Measurements from ENCODE around the gene MYO9A.

Gene MYO9A

DNA sequence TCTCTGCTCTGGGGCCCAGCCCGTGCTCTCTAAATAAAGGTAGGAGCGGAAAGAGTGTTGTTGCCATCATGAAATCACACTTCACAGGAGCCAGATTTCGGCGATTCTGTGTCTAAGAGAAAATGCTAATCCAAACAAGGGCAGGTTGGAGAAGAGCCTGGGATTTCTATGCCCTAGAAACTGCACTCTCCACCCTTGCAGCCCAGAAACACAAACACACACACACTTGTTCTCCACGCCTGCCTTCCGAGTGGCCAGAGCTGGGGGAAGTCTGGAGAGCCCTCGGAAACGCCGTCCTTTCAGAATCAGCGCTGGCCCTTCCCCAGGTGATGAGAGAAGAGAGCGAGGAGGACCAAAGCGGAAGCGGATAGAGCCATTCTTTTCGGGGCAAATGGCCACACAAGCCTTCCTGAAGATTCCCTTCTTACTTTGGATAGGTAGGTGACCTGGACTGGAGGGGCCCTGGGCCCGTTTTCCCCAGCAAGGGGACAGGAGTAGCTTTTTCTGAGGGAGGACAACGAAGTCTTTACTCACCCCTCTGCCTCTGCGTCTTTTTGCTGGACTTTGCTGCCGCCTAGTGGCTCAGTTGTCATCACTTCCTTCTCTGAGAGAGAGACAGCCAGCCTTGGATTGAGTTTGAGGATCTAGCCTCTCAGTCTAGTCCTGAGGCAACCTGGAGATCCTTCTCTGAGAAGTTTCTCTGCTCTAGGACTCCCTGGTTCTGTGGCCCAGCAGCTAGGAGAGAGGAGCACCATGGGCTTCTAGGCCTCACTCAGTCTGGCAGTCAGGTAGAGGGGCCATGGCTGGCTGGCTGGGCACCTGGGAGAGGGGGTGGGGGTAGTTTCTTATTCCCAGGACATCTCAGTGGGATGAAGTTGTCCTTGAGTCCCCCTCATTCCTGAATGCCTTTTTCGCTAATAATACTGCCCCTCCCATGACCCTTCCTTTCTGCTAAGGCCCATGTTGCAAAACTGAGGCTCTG, 38.0 kb upstream of the MYO9A start:
- H3K27ac ChIP-seq (ENCODE audit: insufficient read depth, low read depth, low read length, poor library complexity, severe bottlenecking) = no peak overlapping the region
- H3K4me3 ChIP-seq (ENCODE audit: insufficient read depth, low read depth, low read length) = no peak overlapping the region
- no peaks in the 10 kb centered on the region for H3K36me3 ChIP-seq (ENCODE audit: control insufficient read depth, insufficient read depth, low read length)
- no peaks in the 10 kb centered on the region for H3K9me3 ChIP-seq (ENCODE audit: control insufficient read depth, low read length)
- no peaks in the 10 kb centered on the region for H3K27me3 ChIP-seq (ENCODE audit: control insufficient read depth, insufficient read depth, low read length, poor library complexity, severe bottlenecking)
- 52 to 56% methylated on average over 19 of the region's 19 CpGs for WGBS, 2 experiments
- H3K4me1 ChIP-seq (ENCODE audit: control insufficient read depth, insufficient read depth, low read length) = peaks cover 2% of the 10 kb centered on the region

DNA sequence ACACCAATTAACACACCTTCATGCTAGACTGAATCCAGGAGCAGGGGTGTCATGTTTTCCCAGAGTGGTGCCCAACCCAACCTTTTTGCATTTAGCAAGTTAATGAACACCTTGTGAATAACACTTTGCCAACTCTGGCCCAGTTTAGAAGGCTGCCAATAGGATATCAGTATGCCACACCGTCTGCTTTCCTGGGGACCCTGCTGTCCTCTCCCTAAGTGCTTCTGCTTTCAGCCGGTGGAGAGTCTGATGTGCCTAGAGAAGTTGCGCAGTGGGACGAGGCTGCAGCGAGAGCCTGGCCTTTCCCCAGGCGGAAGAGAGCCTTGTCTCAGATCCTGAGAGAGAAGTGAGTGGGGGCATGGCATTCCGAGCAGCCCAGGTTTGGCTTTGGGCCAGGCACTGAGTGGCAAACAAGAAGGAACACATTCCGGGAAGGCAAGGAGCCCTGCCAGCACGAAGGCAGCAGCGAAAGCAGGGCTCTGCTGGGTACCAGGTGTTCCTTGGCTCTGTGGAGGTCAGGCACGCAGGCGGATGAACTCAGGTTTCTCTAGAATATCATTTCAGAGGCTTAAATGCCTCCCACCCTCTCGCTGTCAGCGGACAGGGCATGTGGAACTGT, 37.2 kb upstream of the MYO9A start:
- WGBS, 2 experiments = 87 to 90% methylated on average over 14 of the region's 14 CpGs
- no peak overlapping the region for H3K27ac ChIP-seq (ENCODE audit: insufficient read depth, low read depth, low read length, poor library complexity, severe bottlenecking)
- H3K9me3 ChIP-seq (ENCODE audit: control insufficient read depth, low read length) = no peaks in the 10 kb centered on the region
- H3K27me3 ChIP-seq (ENCODE audit: control insufficient read depth, insufficient read depth, low read length, poor library complexity, severe bottlenecking) = no peaks in the 10 kb centered on the region
- no peaks in the 10 kb centered on the region for H3K36me3 ChIP-seq (ENCODE audit: control insufficient read depth, insufficient read depth, low read length)
- no peaks in the 10 kb centered on the region for H3K4me1 ChIP-seq (ENCODE audit: control insufficient read depth, insufficient read depth, low read length)
- H3K4me3 ChIP-seq (ENCODE audit: insufficient read depth, low read depth, low read length) = no peak overlapping the region

DNA sequence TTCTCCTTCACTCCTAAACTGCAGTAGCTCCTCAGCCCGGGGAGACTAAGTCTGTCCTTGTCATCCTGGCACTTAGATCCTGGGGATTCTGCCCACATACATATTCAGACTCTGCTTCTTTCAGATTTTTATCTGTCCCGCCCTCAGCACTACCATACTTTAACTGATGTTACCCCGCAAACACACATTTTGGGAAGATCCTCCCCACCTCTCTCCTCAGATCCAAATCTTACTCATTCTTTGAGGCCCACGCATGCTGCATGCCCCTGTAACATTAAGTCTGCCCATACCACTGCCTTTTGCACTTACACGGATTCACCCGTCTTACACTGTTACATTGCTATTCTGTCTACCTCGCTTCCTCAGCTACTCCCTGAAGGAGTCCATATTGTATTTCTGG, 36.4 kb upstream of the MYO9A start:
- Histone ChIP-seq H3K36me3 (ENCODE audit: control insufficient read depth, insufficient read depth, low read length) (no peaks in the 10 kb centered on the region), H3K4me1 (ENCODE audit: control insufficient read depth, insufficient read depth, low read length) (no peaks in the 10 kb centered on the region), H3K27me3 (ENCODE audit: control insufficient read depth, insufficient read depth, low read length, poor library complexity, severe bottlenecking) (no peaks in the 10 kb centered on the region), H3K27ac (ENCODE audit: insufficient read depth, low read depth, low read length, poor library complexity, severe bottlenecking) (no peak overlapping the region), H3K4me3 (ENCODE audit: insufficient read depth, low read depth, low read length) (no peak overlapping the region), H3K9me3 (ENCODE audit: control insufficient read depth, low read length) (no peaks in the 10 kb centered on the region)
- WGBS, 2 experiments = 90 to 97% methylated on average over 7 of the region's 7 CpGs

DNA sequence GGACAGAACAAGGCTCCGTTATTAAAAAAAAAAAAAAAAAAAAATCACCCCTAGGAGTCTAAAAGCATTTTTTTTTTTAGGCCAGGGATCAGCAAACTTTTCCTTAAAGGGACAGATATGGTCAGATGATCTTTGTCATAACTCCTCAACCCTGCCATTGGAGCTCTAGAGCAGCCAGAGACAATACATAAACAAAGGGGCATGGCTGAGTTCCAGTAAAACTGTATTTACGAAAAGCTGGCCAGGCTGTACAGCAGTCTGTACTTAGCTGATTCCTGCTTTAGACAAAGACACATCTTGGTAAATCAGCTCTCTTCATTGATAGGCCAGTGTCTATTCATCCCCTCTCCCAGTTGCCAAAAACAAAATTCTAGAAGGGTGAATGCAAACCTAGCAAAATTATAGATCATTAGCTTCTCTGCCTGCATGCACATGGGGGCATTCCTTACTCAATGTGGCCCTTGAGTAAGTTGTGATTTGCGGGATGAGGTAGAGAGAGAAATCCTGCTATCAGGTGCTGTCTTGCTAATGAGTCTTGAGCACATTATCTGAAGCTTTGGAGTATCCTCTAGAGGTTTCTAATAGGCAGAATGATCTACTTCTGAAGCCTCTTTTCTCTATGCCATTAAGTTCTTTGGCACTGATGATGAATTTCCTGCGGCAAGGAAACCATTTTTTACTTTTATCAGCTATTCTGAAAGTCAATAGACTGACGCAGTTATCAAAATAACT, 35.5 kb upstream of the MYO9A start:
- WGBS, 2 experiments = 93 to 95% methylated on average over 5 of the region's 5 CpGs

DNA sequence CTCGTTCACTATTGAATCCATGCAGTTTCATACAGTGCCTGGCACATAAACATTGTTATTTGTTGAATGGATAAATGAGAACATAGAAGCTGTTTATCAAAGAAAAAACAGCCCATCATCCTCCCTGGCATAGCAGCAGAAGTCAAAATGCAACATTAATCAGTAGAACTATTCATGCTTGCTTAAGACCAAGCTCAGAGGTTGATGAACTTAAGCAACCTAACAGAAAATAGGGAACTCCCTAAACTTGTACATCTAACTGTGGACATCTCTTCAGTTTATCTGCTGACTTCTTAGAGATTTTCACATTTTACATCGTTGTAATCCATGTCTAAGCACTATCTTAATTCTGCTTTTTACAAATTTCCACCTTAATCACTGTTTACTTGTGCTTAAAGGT, 29.5 kb upstream of the MYO9A start:
- Histone ChIP-seq H3K4me1 (ENCODE audit: control insufficient read depth, insufficient read depth, low read length) (no peaks in the 10 kb centered on the region), H3K36me3 (ENCODE audit: control insufficient read depth, insufficient read depth, low read length) (no peaks in the 10 kb centered on the region), H3K27me3 (ENCODE audit: control insufficient read depth, insufficient read depth, low read length, poor library complexity, severe bottlenecking) (no peaks in the 10 kb centered on the region), H3K4me3 (ENCODE audit: insufficient read depth, low read depth, low read length) (no peak overlapping the region), H3K27ac (ENCODE audit: insufficient read depth, low read depth, low read length, poor library complexity, severe bottlenecking) (no peak overlapping the region), H3K9me3 (ENCODE audit: control insufficient read depth, low read length) (no peaks in the 10 kb centered on the region)
- WGBS, 2 experiments = 81 to 90% methylated on average over 2 of the region's 2 CpGs

More for the DNA sequence above, 35.5 kb upstream of the MYO9A start:
- no peaks in the 10 kb centered on the region for H3K4me1 ChIP-seq (ENCODE audit: control insufficient read depth, insufficient read depth, low read length)
- no peaks in the 10 kb centered on the region for H3K36me3 ChIP-seq (ENCODE audit: control insufficient read depth, insufficient read depth, low read length)
- no peaks in the 10 kb centered on the region for H3K27me3 ChIP-seq (ENCODE audit: control insufficient read depth, insufficient read depth, low read length, poor library complexity, severe bottlenecking)
- no peaks in the 10 kb centered on the region for H3K9me3 ChIP-seq (ENCODE audit: control insufficient read depth, low read length)
- H3K4me3 ChIP-seq (ENCODE audit: insufficient read depth, low read depth, low read length) = no peak overlapping the region
- no peak overlapping the region for H3K27ac ChIP-seq (ENCODE audit: insufficient read depth, low read depth, low read length, poor library complexity, severe bottlenecking)

DNA sequence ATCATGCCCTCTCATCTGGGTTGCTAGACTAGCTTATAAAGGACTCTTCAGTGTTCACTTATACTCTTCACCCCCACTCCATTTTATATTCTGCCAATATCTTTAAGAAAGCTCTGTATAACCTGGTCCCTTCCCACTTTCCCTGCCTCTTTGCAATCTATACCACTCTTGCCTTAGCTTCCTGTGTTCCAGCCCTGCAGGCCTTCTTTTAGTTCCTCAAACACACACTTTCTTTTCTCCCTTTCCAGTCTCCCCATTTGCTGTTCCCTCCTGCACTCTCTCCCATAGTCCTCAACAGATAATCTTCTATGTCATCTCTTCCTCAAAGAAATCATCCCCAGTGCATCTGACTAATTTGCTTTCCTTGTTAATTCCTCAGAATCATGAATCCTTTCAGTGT, 29.0 kb upstream of the MYO9A start:
- H3K4me3 ChIP-seq (ENCODE audit: insufficient read depth, low read depth, low read length) = no peak overlapping the region
- no peaks in the 10 kb centered on the region for H3K36me3 ChIP-seq (ENCODE audit: control insufficient read depth, insufficient read depth, low read length)
- H3K27ac ChIP-seq (ENCODE audit: insufficient read depth, low read depth, low read length, poor library complexity, severe bottlenecking) = no peak overlapping the region
- no peaks in the 10 kb centered on the region for H3K27me3 ChIP-seq (ENCODE audit: control insufficient read depth, insufficient read depth, low read length, poor library complexity, severe bottlenecking)
- H3K4me1 ChIP-seq (ENCODE audit: control insufficient read depth, insufficient read depth, low read length) = no peaks in the 10 kb centered on the region
- no peaks in the 10 kb centered on the region for H3K9me3 ChIP-seq (ENCODE audit: control insufficient read depth, low read length)

DNA sequence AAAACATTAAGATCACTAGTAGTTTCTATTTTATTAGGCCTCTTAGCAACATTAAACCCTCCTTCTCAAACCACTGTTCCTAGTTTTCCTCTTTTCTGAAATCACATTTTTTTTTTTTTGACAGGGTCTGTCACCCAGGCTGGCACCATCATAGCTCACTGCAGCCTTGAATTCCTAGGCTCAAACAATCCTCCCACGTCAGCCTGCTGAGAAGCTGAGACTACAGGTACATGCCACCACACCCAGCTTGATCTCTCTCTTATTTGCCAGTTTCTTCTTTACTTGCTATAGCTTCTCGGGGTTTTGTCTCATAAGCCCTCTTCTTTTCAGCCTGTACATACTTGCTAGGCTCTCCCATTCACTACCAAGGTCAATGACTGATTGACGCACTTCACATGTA, 28.3 kb upstream of the MYO9A start:
- Histone ChIP-seq H3K27me3 (ENCODE audit: control insufficient read depth, insufficient read depth, low read length, poor library complexity, severe bottlenecking) (no peaks in the 10 kb centered on the region), H3K4me1 (ENCODE audit: control insufficient read depth, insufficient read depth, low read length) (no peaks in the 10 kb centered on the region), H3K4me3 (ENCODE audit: insufficient read depth, low read depth, low read length) (no peak overlapping the region), H3K36me3 (ENCODE audit: control insufficient read depth, insufficient read depth, low read length) (no peaks in the 10 kb centered on the region), H3K27ac (ENCODE audit: insufficient read depth, low read depth, low read length, poor library complexity, severe bottlenecking) (no peak overlapping the region), H3K9me3 (ENCODE audit: control insufficient read depth, low read length) (no peaks in the 10 kb centered on the region)
- 91 to 92% methylated on average over 3 of the region's 3 CpGs for WGBS, 2 experiments

DNA sequence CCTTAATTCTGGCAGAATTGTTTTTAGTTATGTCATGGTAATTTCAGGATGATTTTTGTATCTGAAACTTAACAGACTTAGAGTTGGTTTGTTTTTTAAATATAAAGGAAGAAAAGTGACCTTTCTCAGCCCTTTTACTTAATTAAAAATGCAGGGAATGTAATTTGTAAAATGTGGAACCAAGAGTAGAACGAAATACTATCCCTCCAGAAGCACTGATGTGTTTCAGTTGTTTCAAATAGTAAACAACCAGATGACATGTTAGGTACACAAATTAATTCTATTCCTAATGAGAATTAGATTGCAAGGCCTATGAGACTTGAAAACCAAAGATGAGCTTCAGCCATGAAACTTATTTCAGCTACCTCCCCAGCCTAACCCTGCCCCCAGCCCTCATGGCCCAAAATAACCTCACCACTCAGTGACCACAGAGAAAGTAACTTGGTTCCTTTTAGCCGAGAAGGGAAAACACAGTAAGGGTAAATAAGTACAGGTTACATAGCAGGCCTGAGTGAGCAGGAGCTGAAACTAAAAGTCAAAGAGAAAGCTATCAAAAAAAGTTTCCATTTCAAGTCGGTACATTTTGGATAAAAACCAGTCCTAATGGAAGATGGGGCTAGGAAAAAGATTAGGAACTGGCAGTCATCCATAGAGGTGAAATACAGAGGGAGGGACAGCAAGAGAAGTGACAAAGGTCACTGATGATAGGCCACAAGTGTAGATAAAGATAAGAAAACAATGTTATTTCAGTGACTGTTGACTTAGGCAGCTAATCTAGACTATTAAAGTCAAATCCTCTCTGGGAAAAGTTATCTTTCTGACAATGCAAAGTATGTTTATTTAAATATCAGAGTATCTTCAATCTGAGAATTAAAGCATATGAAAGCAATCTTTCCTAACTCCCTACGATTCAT, 23.5 kb upstream of the MYO9A start:
- no peaks in the 10 kb centered on the region for H3K27me3 ChIP-seq (ENCODE audit: control insufficient read depth, insufficient read depth, low read length, poor library complexity, severe bottlenecking)
- no peak overlapping the region for H3K4me3 ChIP-seq (ENCODE audit: insufficient read depth, low read depth, low read length)
- H3K9me3 ChIP-seq (ENCODE audit: control insufficient read depth, low read length) = no peaks in the 10 kb centered on the region
- 93 to 99% methylated on average over 2 to 3 of the region's 4 CpGs for WGBS, 2 experiments
- no peaks in the 10 kb centered on the region for H3K36me3 ChIP-seq (ENCODE audit: control insufficient read depth, insufficient read depth, low read length)
- no peaks in the 10 kb centered on the region for H3K4me1 ChIP-seq (ENCODE audit: control insufficient read depth, insufficient read depth, low read length)
- H3K27ac ChIP-seq (ENCODE audit: insufficient read depth, low read depth, low read length, poor library complexity, severe bottlenecking) = no peak overlapping the region

DNA sequence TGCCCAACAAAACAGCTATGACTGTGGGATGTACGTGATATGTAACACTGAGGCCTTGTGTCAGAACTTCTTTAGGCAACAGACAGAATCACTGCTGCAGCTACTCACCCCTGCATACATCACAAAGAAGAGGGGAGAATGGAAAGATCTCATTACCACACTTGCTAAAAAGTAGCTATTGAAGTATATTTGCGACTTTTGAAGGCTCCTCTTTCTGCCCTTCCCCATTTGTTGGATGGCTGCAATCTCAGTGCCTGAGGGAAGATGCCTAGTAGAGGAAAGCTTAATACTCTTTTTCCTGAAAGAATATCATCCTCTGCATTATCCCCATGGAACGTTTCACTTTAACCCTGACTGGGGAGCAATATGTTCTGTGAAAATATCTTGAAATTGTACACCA, 22.1 kb upstream of the MYO9A start:
- H3K36me3 ChIP-seq (ENCODE audit: control insufficient read depth, insufficient read depth, low read length) = no peaks in the 10 kb centered on the region
- H3K4me1 ChIP-seq (ENCODE audit: control insufficient read depth, insufficient read depth, low read length) = no peaks in the 10 kb centered on the region
- no peak overlapping the region for H3K4me3 ChIP-seq (ENCODE audit: insufficient read depth, low read depth, low read length)
- no peak overlapping the region for H3K27ac ChIP-seq (ENCODE audit: insufficient read depth, low read depth, low read length, poor library complexity, severe bottlenecking)
- no peaks in the 10 kb centered on the region for H3K9me3 ChIP-seq (ENCODE audit: control insufficient read depth, low read length)
- H3K27me3 ChIP-seq (ENCODE audit: control insufficient read depth, insufficient read depth, low read length, poor library complexity, severe bottlenecking) = no peaks in the 10 kb centered on the region
- 90% methylated on average over 2 to 3 of the region's 3 CpGs for WGBS, 2 experiments
